Muscle layer of colon (tissue), 2 donors: Measurements from ENCODE around the gene PBRM1.

Experiments used
- H3K27ac ChIP-seq: one replicate; pipeline ENCODE4 v1.7.0; 2013; ENCODE audit warnings: low read depth, mild to moderate bottlenecking, low read length, moderate library complexity
- H3K27me3 ChIP-seq, 2 donors: one replicate each; pipeline ENCODE4 v1.7.0; 2013; ENCODE audit warnings: low read length in 2 of 2, mild to moderate bottlenecking in 2 of 2; ENCODE audit not compliant: insufficient read depth in 2 of 2, control insufficient read depth in 1 of 2
- H3K36me3 ChIP-seq: one replicate; pipeline ENCODE4 v1.7.0; 2013; ENCODE audit warnings: mild to moderate bottlenecking, low read length; ENCODE audit not compliant: insufficient read depth
- H3K4me1 ChIP-seq: one replicate; pipeline ENCODE4 v1.7.0; 2013; ENCODE audit warnings: mild to moderate bottlenecking, low read length; ENCODE audit not compliant: insufficient read depth
- H3K4me3 ChIP-seq, 2 donors: one replicate each; pipeline ENCODE4 v1.7.0; 2013; ENCODE audit warnings: low read length in 2 of 2, low read depth in 1 of 2, mild to moderate bottlenecking in 1 of 2, moderate library complexity in 1 of 2
- H3K9ac ChIP-seq: one replicate; pipeline ENCODE4 v1.7.0; 2013; ENCODE audit warnings: low read length
- H3K9me3 ChIP-seq: one replicate; pipeline ENCODE4 v1.7.0; 2013; ENCODE audit warnings: mild to moderate bottlenecking, low read length
- donor health status: abdominal sarcoma.
- donor health status: Adenocarcinoma of cecum.

PBRM1 gene

GRCh38 chr3:52557011-52557960 lies 128.4 kb downstream of the PBRM1 start:
- no peak overlapping the region for H3K27ac ChIP-seq
- no peaks in the 10 kb centered on the region for H3K27me3 ChIP-seq
- H3K9me3 ChIP-seq, result no peaks in the 10 kb centered on the region
- no peak overlapping the region for H3K4me3 ChIP-seq
- H3K36me3 ChIP-seq, result peaks cover 59% of the 10 kb centered on the region
- H3K9ac ChIP-seq, result no peak overlapping the region
- no peaks in the 10 kb centered on the region for H3K4me1 ChIP-seq

- H3K36me3 ChIP-seq, result peaks cover 57% of the 10 kb centered on the region
- no peaks in the 10 kb centered on the region for H3K27me3 ChIP-seq
- H3K27ac ChIP-seq, result no peak overlapping the region
- no peak overlapping the region for H3K9ac ChIP-seq
- no peaks in the 10 kb centered on the region for H3K9me3 ChIP-seq
- no peaks in the 10 kb centered on the region for H3K4me1 ChIP-seq
- H3K4me3 ChIP-seq, result no peak overlapping the region
Observed at GRCh38 chr3:52555056-52555455, 130.7 kb downstream of the PBRM1 start.

- no peak overlapping the region for H3K4me3 ChIP-seq
- H3K27me3 ChIP-seq, result no peaks in the 10 kb centered on the region
- peaks cover 53% of the 10 kb centered on the region for H3K36me3 ChIP-seq
- H3K9me3 ChIP-seq, result no peaks in the 10 kb centered on the region
- H3K4me1 ChIP-seq, result no peaks in the 10 kb centered on the region
- H3K27ac ChIP-seq, result no peak overlapping the region
- H3K9ac ChIP-seq, result no peak overlapping the region
Observed at GRCh38 chr3:52554026-52554755, 131.5 kb downstream of the PBRM1 start.

- Histone ChIP-seq H3K9me3 (no peaks in the 10 kb centered on the region), H3K27me3 (no peaks in the 10 kb centered on the region), H3K27ac (no peak overlapping the region), H3K4me1 (no peaks in the 10 kb centered on the region), H3K36me3 (peaks cover 56% of the 10 kb centered on the region), H3K9ac (no peak overlapping the region), H3K4me3 (no peak overlapping the region)
Observed at GRCh38 chr3:52552089-52552488, 133.6 kb downstream of the PBRM1 start.

GRCh38 chr3:52551118-52551517 lies 134.6 kb downstream of the PBRM1 start:
- Histone ChIP-seq H3K9me3 (no peaks in the 10 kb centered on the region), H3K4me3 (no peak overlapping the region), H3K27me3 (no peaks in the 10 kb centered on the region), H3K36me3 (peaks cover 55% of the 10 kb centered on the region), H3K4me1 (no peaks in the 10 kb centered on the region), H3K9ac (no peak overlapping the region), H3K27ac (no peak overlapping the region)

- peaks cover 37% of the 10 kb centered on the region for H3K36me3 ChIP-seq
- no peak overlapping the region for H3K27ac ChIP-seq
- no peaks in the 10 kb centered on the region for H3K27me3 ChIP-seq
- H3K9me3 ChIP-seq, result no peaks in the 10 kb centered on the region
- no peak overlapping the region for H3K4me3 ChIP-seq
- H3K9ac ChIP-seq, result no peak overlapping the region
- H3K4me1 ChIP-seq, result no peaks in the 10 kb centered on the region
Observed at GRCh38 chr3:52547143-52547542, 138.6 kb downstream of the PBRM1 start.

- H3K36me3 ChIP-seq, result peaks cover 36% of the 10 kb centered on the region
- H3K27ac ChIP-seq, result no peak overlapping the region
- no peak overlapping the region for H3K4me3 ChIP-seq
- no peaks in the 10 kb centered on the region for H3K27me3 ChIP-seq
- H3K4me1 ChIP-seq, result no peaks in the 10 kb centered on the region
- no peak overlapping the region for H3K9ac ChIP-seq
- H3K9me3 ChIP-seq, result no peaks in the 10 kb centered on the region
Observed at GRCh38 chr3:52546111-52546901, 139.4 kb downstream of the PBRM1 start.

- Histone ChIP-seq H3K4me1 (no peaks in the 10 kb centered on the region), H3K4me3 (no peak overlapping the region), H3K36me3 (peaks cover 27% of the 10 kb centered on the region), H3K9ac (no peak overlapping the region), H3K27me3 (no peaks in the 10 kb centered on the region), H3K27ac (no peak overlapping the region), H3K9me3 (no peaks in the 10 kb centered on the region)
Observed at GRCh38 chr3:52544937-52545336, 140.8 kb downstream of the PBRM1 start.

GRCh38 chr3:52541050-52541449 lies 144.7 kb downstream of the PBRM1 start:
- H3K4me1 ChIP-seq, result peaks cover 21% of the 10 kb centered on the region
- H3K4me3 ChIP-seq, result no peak overlapping the region
- no peaks in the 10 kb centered on the region for H3K9me3 ChIP-seq
- H3K27me3 ChIP-seq, result no peaks in the 10 kb centered on the region
- no peak overlapping the region for H3K27ac ChIP-seq
- no peak overlapping the region for H3K9ac ChIP-seq
- H3K36me3 ChIP-seq, result peaks cover 5% of the 10 kb centered on the region

- no peak overlapping the region for H3K27ac ChIP-seq
- H3K4me3 ChIP-seq, result no peak overlapping the region
- H3K4me1 ChIP-seq, result peaks cover 33% of the 10 kb centered on the region
- no peak overlapping the region for H3K9ac ChIP-seq
- peaks cover 5% of the 10 kb centered on the region for H3K36me3 ChIP-seq
- no peaks in the 10 kb centered on the region for H3K27me3 ChIP-seq
- no peaks in the 10 kb centered on the region for H3K9me3 ChIP-seq
Observed at GRCh38 chr3:52539010-52539653, 146.6 kb downstream of the PBRM1 start.
